HCT116 (cell line): Measurements from ENCODE around the gene PRXL2A. TPM values are rescaled to one million over a fixed set of nuclear protein-coding genes. Genes with fewer than 3 reads are reported as not detected.

ENCODE experiments used
- ATAC-seq: fragments of 200-7000 bp; cut with Tn5 transposase; 2 replicates; pipeline ENCODE4 v1.9.1; 2020; ENCODE audit warnings: mild to moderate bottlenecking, moderate library complexity
- BruUV-seq: library from RNA; stranded (reverse); fragments of 400-500 nt; replicated peaks from 2 replicates; lab custom pipeline; 2021; lab: Mats Ljungman, UMichigan
- CTCF ChIA-PET: fragments of 300-600 bp; sonication (Branson Sonifier 250); formaldehyde crosslinking; loops from one replicate; lab custom pipeline; 2021; ENCODE audit warnings: antibody characterized with exemption; lab: Charles Lee
- POLR2A ChIA-PET: fragments of 300-600, 350-600 bp; sonication (Branson Sonifier 250); formaldehyde crosslinking; loops from one replicate; lab custom pipeline; 2021; ENCODE audit warnings: antibody characterized with exemption; lab: Charles Lee
- RAD21 ChIA-PET, 2 experiments: fragments of 300-600 bp; sonication (Branson Sonifier 250); formaldehyde crosslinking; loops; one replicate each; lab custom pipeline; 2023; ENCODE audit warnings: low total read pairs in 2 of 2; ENCODE audit not compliant: uncharacterized antibody in 2 of 2, unreplicated experiment in 2 of 2, low non-redundant PET in 1 of 2; lab: Charles Lee
- DNase-seq: peaks from one replicate; pipeline ENCODE4 v3.0.0-alpha.2; 2010; ENCODE audit warnings: low read depth, low spot score
- H2AFZ ChIP-seq: fragments of 200-600 bp; shearing (Covaris generic), sonication (generic); 2 replicates; pipeline ENCODE4 v1.6.1; 2017; ENCODE audit warnings: low read depth, mixed run types, mixed read lengths, antibody characterized with exemption, low read length; ENCODE audit not compliant: poor library complexity, severe bottlenecking
- H3K27ac ChIP-seq: 2 replicates; pipeline ENCODE4 v1.5.1; 2012; ENCODE audit warnings: low read depth, low read length
- H3K27me3 ChIP-seq: fragments of 200-600 bp; sonication (generic); 2 replicates; pipeline ENCODE4 v1.6.1; 2016; ENCODE audit warnings: mixed run types, low read length, mixed read lengths; ENCODE audit not compliant: insufficient read depth
- H3K36me3 ChIP-seq, 2 experiments: fragments of 200-500 bp in 1 of 2; fragments of 200-600 bp in 1 of 2; sonication (Bioruptor generic) in 1 of 2; sonication (generic) in 1 of 2; 2 replicates each; pipeline versions ENCODE4 v1.5.1 to v1.6.1; 2014 to 2016; ENCODE audit warnings: low read length in 2 of 2, inconsistent platforms in 1 of 2, mixed read lengths in 1 of 2, mixed run types in 1 of 2; ENCODE audit not compliant: insufficient read depth in 2 of 2, control insufficient read depth in 1 of 2
- H3K4me1 ChIP-seq, 2 experiments: fragments of 200-600 bp in 1 of 2; sonication (generic) in 1 of 2; 2 replicates each; pipeline versions ENCODE4 v1.5.1 to v1.6.1; 2012 to 2017; ENCODE audit warnings: low read length in 2 of 2, inconsistent platforms in 1 of 2, mild to moderate bottlenecking in 1 of 2, mixed read lengths in 1 of 2, mixed run types in 1 of 2, moderate library complexity in 1 of 2; ENCODE audit not compliant: insufficient read depth in 2 of 2, control insufficient read depth in 1 of 2
- H3K4me2 ChIP-seq: fragments of 200-600 bp; sonication (generic); 2 replicates; pipeline ENCODE4 v1.6.1; 2017; ENCODE audit warnings: mixed run types, low read length, mixed read lengths
- H3K4me3 ChIP-seq, 2 experiments: fragments of 200-600 bp in 1 of 2; sonication (generic) in 1 of 2; replicated peaks in 1 of 2; 2 replicates each; pipeline ENCODE4 v1.5.1; 2011 to 2016; ENCODE audit warnings: low read length in 2 of 2, control low read depth in 1 of 2, low read depth in 1 of 2, mild to moderate bottlenecking in 1 of 2, mixed read lengths in 1 of 2, mixed run types in 1 of 2
- H3K79me2 ChIP-seq: fragments of 200-600 bp; sonication (generic); 2 replicates; pipeline ENCODE4 v1.6.1; 2017; ENCODE audit warnings: mild to moderate bottlenecking, mixed run types, low read length, moderate library complexity, mixed read lengths; ENCODE audit not compliant: insufficient read depth
- H3K9ac ChIP-seq: fragments of 200-600 bp; sonication (generic); 2 replicates; pipeline ENCODE4 v1.6.1; 2016; ENCODE audit warnings: low read length, mixed read lengths
- H3K9me2 ChIP-seq: fragments of 200-600 bp; sonication (generic), shearing (Covaris generic); 2 replicates; pipeline ENCODE4 v1.6.1; 2017; ENCODE audit warnings: mixed run types, mild to moderate bottlenecking, moderate library complexity; ENCODE audit not compliant: insufficient read depth
- H3K9me3 ChIP-seq, 2 experiments: fragments of 200-500 bp in 1 of 2; fragments of 200-600 bp in 1 of 2; sonication (Bioruptor generic) in 1 of 2; sonication (generic) in 1 of 2; 2 replicates each; pipeline ENCODE4 v1.6.1; 2014 to 2017; ENCODE audit warnings: low read length in 2 of 2, mixed read lengths in 2 of 2, inconsistent platforms in 1 of 2, low read depth in 1 of 2, mild to moderate bottlenecking in 1 of 2, mixed run types in 1 of 2, moderate library complexity in 1 of 2; ENCODE audit not compliant: control insufficient read depth in 1 of 2, insufficient read depth in 1 of 2
- H4K20me1 ChIP-seq: fragments of 200-600 bp; sonication (generic), shearing (Covaris generic); 2 replicates; pipeline ENCODE4 v1.6.1; 2017; ENCODE audit warnings: mixed run types, mild to moderate bottlenecking, moderate library complexity; ENCODE audit not compliant: insufficient read depth
- CEBPB ChIP-seq: IDR thresholded peaks from 2 replicates; pipeline ENCODE4 v1.6.1; 2012; ENCODE audit warnings: low read depth
- EGR1 ChIP-seq: IDR thresholded peaks from 2 replicates; pipeline ENCODE4 v1.6.1; 2012; ENCODE audit warnings: low read depth
- ELF1 ChIP-seq: IDR thresholded peaks from 2 replicates; pipeline ENCODE4 v1.6.1; 2012; ENCODE audit warnings: low read depth, borderline replicate concordance
- EZH2phosphoT487 ChIP-seq: fragments of 200-600 bp; IDR thresholded peaks from 2 replicates; pipeline ENCODE4 v1.6.1; 2018; ENCODE audit warnings: antibody characterized with exemption, borderline replicate concordance
- FOSL1 ChIP-seq: IDR thresholded peaks from 2 replicates; pipeline ENCODE4 v1.6.1; 2012; ENCODE audit warnings: low read depth
- REST ChIP-seq: IDR thresholded peaks from 2 replicates; pipeline ENCODE4 v1.6.1; 2012; ENCODE audit warnings: low read depth
- SIN3A ChIP-seq: IDR thresholded peaks from 2 replicates; pipeline ENCODE4 v1.6.1; 2012; ENCODE audit warnings: low read depth
- TCF7L2 ChIP-seq: IDR thresholded peaks from 2 replicates; pipeline ENCODE4 v1.7.0; 2011; ENCODE audit warnings: borderline replicate concordance, inconsistent platforms; ENCODE audit not compliant: insufficient read depth, insufficient read length; ENCODE audit errors: extremely low read depth
- YY1 ChIP-seq: IDR thresholded peaks from 2 replicates; pipeline ENCODE4 v1.6.1; 2011; ENCODE audit warnings: low read length, low read depth, moderate library complexity, mild to moderate bottlenecking; ENCODE audit not compliant: insufficient replicate concordance; ENCODE audit errors: extremely low read depth
- ZFX ChIP-seq: fragments of 450-650 bp; IDR thresholded peaks from 2 replicates; pipeline ENCODE4 v1.6.1; 2017
- ZNF274 ChIP-seq: fragments of 200-500 bp; sonication (Bioruptor generic); IDR thresholded peaks from 2 replicates; pipeline ENCODE4 v1.6.1; 2014; ENCODE audit warnings: mild to moderate bottlenecking, low read depth, low read length, inconsistent platforms
- intact Hi-C: fragments of 100-400 bp; cut with micrococcal nuclease; formaldehyde crosslinking; loops from 2 replicates; pipeline ENCODE4 v1.10.0; 2022
- total RNA-seq: library from RNA; stranded (reverse); gene quantifications from one replicate; pipeline ENCODE4 v1.2.1, GENCODE V29; 2021; ENCODE audit not compliant: unreplicated experiment

Gene PRXL2A
- total RNA-seq, 1 experiment from 2014 or later: 4.9 TPM

DNA sequence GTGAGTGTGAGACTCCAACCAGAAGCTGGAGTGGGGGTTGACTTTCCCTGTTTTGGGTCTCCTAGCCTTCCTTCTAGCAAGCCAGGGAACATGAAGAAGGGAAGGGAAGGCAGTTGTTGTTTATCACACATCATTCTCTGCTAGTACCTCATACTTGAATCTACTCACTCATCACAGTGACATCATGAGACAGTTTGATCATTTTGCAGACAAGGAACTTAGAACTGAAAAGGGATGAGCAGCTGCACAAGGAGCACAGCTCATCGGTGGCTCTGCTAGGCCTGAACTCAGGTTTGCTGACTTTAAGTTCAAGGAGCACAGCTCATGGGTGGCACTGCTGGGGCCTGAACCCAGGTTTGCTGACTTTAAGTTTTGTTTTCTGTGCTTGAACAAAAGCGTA is 19.2 kb downstream of the PRXL2A start:
- ChIA-PET CTCF (no interaction called here), RAD21 (no interaction called here), POLR2A (no interaction called here)
- peaks cover 7 to 22% of the 10 kb centered on the region in 2 experiments; a peak in 3 of 4 replicates for H3K4me1 ChIP-seq
- H3K79me2 ChIP-seq: no peaks in the 10 kb centered on the region
- TF ChIP-seq TCF7L2 (no peak), EGR1 (no peak), YY1 (no peak), REST (no peak), ZFX (no peak), EZH2phosphoT487 (no peak), FOSL1 (no peak), ZNF274 (no peak), ELF1 (no peak), CEBPB (no peak), SIN3A (no peak)
- H3K27me3 ChIP-seq: no peaks in the 10 kb centered on the region
- H3K9ac ChIP-seq: no peak overlapping the region
- BruUV-seq: no TSS peak
- intact Hi-C loops: no loop called here
- H3K4me3 ChIP-seq: no peak overlapping the region
- H2AFZ ChIP-seq: no peak overlapping the region
- no peaks in the 10 kb centered on the region for H3K9me3 ChIP-seq
- no peak overlapping the region for H3K4me2 ChIP-seq
- no peak for ATAC-seq
- H3K27ac ChIP-seq: no peak overlapping the region
- H3K9me2 ChIP-seq: no peaks in the 10 kb centered on the region
- no peak for DNase-seq
- H3K36me3 ChIP-seq: no peaks in the 10 kb centered on the region
- no peaks in the 10 kb centered on the region for H4K20me1 ChIP-seq
